Measurements from ENCODE around the gene FNDC3A.
"Not testable (repeated sequence)": the region's sequence is repeated elsewhere in the genome, so short reads cannot be mapped to it uniquely, and the experiment has no call there.

Gene FNDC3A

DNA sequence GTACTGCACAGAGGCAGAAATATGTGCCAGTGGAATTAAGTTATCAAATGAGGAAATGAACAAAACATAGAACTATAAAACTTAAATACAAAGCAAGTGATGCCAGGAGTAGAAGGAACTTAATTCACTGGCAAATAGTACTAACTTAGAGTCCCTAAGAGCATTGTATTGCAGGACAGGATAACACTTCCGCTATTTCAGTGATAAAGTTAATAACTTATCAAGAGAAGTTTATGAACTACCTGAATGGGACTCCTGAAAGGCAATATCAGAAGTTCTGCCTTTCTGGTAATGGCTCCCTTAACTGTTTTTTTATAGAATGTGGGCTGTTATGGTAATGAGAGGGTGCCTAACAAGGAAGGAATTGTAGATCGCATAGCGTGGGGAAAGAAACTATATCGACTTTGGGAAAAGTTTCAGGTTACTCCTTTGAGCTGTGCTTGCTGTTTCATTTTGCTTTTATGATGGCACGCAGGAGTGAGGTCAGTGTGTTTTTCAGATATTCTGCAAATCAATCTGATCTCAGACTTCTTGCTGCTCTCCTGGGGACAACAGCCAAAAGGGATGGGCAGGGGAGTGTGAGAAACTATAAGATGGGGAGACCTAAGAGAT is 149.1 kb downstream of the FNDC3A start:
- no peak for DNase-seq (ENCODE audit: extremely low read depth, low read depth)
- TF ChIP-seq, protein P1, sequence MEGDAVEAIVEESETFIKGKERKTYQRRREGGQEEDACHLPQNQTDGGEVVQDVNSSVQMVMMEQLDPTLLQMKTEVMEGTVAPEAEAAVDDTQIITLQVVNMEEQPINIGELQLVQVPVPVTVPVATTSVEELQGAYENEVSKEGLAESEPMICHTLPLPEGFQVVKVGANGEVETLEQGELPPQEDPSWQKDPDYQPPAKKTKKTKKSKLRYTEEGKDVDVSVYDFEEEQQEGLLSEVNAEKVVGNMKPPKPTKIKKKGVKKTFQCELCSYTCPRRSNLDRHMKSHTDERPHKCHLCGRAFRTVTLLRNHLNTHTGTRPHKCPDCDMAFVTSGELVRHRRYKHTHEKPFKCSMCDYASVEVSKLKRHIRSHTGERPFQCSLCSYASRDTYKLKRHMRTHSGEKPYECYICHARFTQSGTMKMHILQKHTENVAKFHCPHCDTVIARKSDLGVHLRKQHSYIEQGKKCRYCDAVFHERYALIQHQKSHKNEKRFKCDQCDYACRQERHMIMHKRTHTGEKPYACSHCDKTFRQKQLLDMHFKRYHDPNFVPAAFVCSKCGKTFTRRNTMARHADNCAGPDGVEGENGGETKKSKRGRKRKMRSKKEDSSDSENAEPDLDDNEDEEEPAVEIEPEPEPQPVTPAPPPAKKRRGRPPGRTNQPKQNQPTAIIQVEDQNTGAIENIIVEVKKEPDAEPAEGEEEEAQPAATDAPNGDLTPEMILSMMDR (IDR thresholded peaks at IDR 0.05; ENCODE audit: low read depth, low read length): no peak

DNA sequence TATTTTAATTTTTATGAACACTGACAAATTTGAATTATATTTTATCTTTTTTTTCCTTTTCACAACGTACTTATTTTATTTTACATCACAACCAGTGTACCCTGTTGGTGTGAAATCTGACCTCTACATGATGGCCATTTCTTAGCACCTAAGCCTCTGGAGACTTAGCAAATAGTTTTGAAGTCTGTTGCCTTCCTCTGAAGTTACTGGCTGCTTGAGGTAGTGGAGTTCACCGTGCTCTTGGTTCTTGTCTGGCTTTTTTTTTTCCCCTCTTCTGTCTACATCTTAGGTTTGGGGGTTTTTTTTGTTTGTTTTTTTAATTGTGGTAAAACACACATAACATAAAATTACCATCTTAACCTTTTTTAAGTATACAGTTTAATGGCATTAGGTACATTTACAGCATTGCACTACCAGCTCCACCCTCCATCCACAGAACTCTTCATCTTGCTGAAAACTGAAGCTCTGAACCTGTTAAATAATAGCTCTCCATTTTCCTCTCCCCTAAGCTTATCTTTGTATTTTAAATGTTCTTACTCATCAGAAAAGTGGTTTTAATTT is 150.3 kb downstream of the FNDC3A start:
- no peak for DNase-seq (ENCODE audit: extremely low read depth, low read depth)
- TF ChIP-seq, protein P1 (IDR thresholded peaks at IDR 0.05; ENCODE audit: low read depth, low read length): no peak

DNA sequence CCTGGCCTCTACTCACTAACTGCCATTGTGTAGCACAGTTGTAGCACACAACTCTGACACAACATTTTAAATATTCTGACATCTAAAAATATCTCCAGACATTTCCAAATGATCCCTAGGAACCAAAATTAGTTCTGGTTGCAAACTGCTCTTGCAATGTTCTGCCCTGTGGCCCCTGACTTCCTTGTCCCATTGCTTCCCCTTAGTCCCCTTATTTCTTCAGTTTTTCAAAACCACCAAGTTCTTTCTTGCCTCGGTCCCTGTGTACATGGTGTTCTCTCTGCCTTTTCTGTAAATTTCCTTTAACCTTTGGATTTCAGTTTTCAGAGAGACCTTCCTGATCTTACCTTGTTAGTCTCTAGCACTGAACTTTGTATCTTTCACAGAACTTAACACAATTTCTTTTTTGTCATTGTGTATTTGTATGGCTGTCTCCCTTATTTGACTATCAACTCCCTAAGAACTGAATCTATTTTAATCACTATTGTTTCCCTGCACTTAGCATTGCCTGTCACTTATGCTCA is 156.8 kb downstream of the FNDC3A start:
- TF ChIP-seq, protein P1 (IDR thresholded peaks at IDR 0.05; ENCODE audit: low read depth, low read length): no peak
- no peak for DNase-seq (ENCODE audit: extremely low read depth, low read depth)

DNA sequence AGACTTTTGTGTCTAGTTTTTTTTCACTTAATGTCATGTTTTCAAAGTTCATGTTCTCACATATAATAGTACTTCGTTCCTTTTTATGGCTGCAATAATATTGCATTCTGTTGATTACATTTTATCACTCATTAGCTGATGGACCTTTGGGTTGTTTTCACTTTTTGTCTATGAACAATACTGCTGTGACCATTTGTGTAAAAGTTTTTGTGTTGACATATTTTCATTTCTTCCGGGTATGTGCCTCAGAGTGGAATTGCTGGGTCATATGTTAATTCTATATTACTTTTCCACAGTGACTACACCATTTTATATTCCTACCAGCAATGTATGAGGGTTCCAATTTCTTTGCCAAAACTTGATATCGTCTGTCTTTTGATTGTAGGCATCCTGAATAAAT is 158.6 kb downstream of the FNDC3A start:
- TF ChIP-seq, protein P1 (IDR thresholded peaks at IDR 0.05; ENCODE audit: low read depth, low read length): no peak
- no peak for DNase-seq (ENCODE audit: extremely low read depth, low read depth)

DNA sequence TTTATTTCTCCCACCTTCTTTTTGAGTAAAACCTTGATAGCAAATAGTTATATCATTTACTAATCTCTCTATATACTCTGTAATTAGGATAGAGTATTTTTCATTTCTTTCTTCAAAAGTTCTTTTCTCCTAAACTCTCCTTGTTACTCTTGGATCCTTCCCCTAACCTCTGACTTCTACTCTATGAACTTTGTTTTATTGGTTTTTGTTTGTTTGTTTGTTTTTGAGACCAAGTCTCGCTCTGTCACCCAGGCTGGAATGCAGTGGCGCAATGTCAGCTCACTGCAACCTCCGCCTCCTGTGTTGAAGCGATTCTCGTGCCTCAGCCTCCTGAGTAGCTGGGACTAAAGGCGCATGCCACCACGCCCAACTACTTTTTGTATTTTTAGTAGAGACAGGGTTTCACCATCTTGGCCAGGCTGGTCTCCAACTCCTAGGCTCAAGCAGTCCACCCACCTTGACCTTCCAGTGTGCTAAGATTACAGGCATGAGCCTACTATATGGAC is 161.5 kb downstream of the FNDC3A start:
- DNase-seq (ENCODE audit: extremely low read depth, low read depth): not testable (repeated sequence)

DNA sequence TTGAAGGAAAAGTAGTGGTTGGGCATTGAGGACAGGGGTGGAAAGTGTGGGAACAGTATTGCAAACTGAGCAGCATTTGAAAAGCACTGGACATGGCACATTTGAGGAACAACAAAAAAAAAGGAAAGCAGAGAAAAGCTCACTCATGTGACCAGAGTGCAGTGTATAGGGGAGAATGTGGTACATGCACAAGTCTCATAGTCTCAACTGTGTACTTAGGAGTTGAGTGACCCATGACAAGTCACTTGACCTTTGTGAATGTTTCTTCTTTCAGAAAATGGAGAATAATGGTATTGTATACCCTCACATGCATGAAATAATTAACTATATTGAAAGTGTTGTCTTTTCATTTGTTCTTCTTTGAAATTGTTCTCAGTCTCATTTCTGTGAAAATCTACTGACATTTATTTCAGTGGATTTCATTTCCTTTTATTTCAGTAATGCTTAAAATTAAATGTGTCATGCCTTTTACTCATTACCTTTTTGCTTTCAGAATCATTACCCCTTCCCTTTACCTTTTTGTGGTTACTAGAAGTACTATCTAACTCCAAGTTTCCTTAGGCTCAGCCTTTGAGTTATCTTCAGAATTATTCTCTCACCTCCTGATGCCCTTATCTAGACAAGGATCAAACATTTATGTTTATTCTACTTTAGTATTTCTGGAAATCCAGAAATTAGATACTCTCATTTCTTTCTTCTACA is 165.3 kb downstream of the FNDC3A start:
- DNase-seq (ENCODE audit: extremely low read depth, low read depth): no peak
- TF ChIP-seq, protein P1 (IDR thresholded peaks at IDR 0.05; ENCODE audit: low read depth, low read length): no peak

DNA sequence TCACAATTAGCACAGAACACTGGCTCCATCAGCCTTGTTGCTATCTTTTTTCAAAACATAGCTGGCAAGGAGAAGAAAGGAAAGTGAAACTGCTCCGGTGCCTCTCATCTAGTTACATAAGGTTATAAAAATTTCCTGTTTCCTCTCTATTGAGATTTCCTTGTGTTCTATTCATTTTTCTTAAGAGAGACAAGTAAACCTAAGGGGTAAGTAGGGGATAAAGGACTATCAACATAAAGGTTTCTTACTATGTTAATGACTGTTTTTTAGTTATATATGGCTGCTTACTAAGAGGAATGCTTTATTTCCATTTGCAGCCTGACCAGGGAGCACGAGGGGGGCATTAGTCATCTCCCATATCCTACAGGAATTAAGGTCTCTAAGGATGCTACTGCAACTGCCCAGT is 171.2 kb downstream of the FNDC3A start:
- DNase-seq (ENCODE audit: extremely low read depth, low read depth): no peak
- TF ChIP-seq, protein P1 (IDR thresholded peaks at IDR 0.05; ENCODE audit: low read depth, low read length): no peak
